H1 (cell line): ENCODE data around the gene MTPN.

ENCODE experiments used
- JUND ChIP-seq: IDR thresholded peaks from 2 replicates; pipeline ENCODE4 v1.6.1; 2011; ENCODE audit warnings: mild to moderate bottlenecking, improper control_type of control experiment, low read length
- POLR2A ChIP-seq, 2 experiments: IDR thresholded peaks; 1 replicate in 1 of 2; 2 replicates in 1 of 2; pipeline ENCODE4 v1.6.1; 2011; ENCODE audit warnings: low read depth in 2 of 2, low read length in 2 of 2, mild to moderate bottlenecking in 2 of 2; ENCODE audit errors: control extremely low read depth in 1 of 2
- POLR2AphosphoS5 ChIP-seq: IDR thresholded peaks from 2 replicates; pipeline ENCODE4 v1.6.1; 2011; ENCODE audit warnings: low read depth, low read length
- RNF2 ChIP-seq: fragments of 200-900, 300-1000 bp; sonication (generic); IDR thresholded peaks from 2 replicates; pipeline ENCODE4 v1.7.1; 2016; ENCODE audit warnings: borderline replicate concordance, low read depth, mild to moderate bottlenecking, antibody characterized with exemption, low read length; ENCODE audit not compliant: poor library complexity, severe bottlenecking; ENCODE audit errors: missing control alignments
- TF ChIP-seq, protein P1 (sequence below), 3 experiments: IDR thresholded peaks; 1 replicate in 2 of 3; 2 replicates in 1 of 3; pipeline versions ENCODE4 v1.5.1 to v1.6.1; 2011; ENCODE audit warnings: low read length in 3 of 3, mild to moderate bottlenecking in 3 of 3, inconsistent platforms in 2 of 3, low read depth in 1 of 3, moderate library complexity in 1 of 3; ENCODE audit not compliant: insufficient read depth in 1 of 3; ENCODE audit errors: control extremely low read depth in 1 of 3
- TF ChIP-seq, protein P2 (sequence below): IDR thresholded peaks from 2 replicates; pipeline ENCODE4 v1.6.1; 2012; ENCODE audit warnings: inconsistent platforms

DNA sequence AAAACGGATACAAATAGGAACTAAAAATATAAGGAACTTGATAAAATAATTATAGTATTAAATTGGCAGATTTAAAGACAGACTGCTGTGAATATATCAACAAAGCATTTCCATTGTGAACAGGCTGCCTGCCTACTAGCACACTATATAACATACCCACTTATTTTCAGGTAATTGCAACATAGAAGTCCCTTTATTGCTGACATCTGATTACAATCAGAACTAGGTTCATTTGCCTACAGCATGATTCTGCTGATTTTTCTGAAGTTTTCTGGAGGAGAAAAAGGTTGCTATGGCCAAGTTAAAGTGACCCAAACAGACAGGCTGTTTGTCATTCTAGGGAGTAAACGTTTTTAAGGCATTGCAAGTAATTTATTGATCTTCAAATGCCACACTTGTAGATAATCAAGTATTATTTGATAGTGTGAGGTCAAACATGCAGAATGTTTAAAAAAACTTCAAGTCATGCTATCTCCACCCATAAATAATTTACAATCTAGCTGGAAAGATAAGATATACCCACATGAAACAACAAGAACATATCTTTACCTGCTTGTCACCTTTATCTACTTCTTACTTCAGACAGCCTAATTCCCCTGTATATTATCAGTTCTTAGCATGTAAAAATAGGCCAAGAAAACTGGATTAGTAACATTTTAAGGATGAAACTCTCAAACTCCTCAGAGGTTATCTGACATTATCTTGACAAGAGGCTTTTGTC lies 40.5 kb downstream of the MTPN start:
- no peak for TF ChIP-seq JUND
- no peak for TF ChIP-seq POLR2A (IDR thresholded peaks at IDR 0.05; ENCODE audit: control extremely low read depth in 1 of 2, low read depth in 2 of 2, low read length in 2 of 2)
- TF ChIP-seq, protein P1, sequence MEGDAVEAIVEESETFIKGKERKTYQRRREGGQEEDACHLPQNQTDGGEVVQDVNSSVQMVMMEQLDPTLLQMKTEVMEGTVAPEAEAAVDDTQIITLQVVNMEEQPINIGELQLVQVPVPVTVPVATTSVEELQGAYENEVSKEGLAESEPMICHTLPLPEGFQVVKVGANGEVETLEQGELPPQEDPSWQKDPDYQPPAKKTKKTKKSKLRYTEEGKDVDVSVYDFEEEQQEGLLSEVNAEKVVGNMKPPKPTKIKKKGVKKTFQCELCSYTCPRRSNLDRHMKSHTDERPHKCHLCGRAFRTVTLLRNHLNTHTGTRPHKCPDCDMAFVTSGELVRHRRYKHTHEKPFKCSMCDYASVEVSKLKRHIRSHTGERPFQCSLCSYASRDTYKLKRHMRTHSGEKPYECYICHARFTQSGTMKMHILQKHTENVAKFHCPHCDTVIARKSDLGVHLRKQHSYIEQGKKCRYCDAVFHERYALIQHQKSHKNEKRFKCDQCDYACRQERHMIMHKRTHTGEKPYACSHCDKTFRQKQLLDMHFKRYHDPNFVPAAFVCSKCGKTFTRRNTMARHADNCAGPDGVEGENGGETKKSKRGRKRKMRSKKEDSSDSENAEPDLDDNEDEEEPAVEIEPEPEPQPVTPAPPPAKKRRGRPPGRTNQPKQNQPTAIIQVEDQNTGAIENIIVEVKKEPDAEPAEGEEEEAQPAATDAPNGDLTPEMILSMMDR (IDR thresholded peaks at IDR 0.05; ENCODE audit: control extremely low read depth in 1 of 3, insufficient read depth in 1 of 3, low read depth in 1 of 3, low read length in 3 of 3) = no peak
- no peak for TF ChIP-seq POLR2AphosphoS5
- TF ChIP-seq RNF2 = no peak
- TF ChIP-seq, protein P2, sequence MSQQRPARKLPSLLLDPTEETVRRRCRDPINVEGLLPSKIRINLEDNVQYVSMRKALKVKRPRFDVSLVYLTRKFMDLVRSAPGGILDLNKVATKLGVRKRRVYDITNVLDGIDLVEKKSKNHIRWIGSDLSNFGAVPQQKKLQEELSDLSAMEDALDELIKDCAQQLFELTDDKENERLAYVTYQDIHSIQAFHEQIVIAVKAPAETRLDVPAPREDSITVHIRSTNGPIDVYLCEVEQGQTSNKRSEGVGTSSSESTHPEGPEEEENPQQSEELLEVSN = no peak
